Breast epithelium (tissue), 3 donors: Measurements from ENCODE around the gene GRK5.

Experiments used
- CTCF ChIP-seq, 3 donors: fragments of 450-650 bp; IDR thresholded peaks; one replicate each; pipeline ENCODE4 v1.5.1; 2016 to 2017; ENCODE audit warnings: antibody characterized with exemption in 3 of 3, mild to moderate bottlenecking in 3 of 3, moderate library complexity in 3 of 3
- POLR2A ChIP-seq: fragments of 450-650 bp; IDR thresholded peaks from one replicate; pipeline ENCODE4 v1.6.1; 2016; ENCODE audit warnings: antibody characterized with exemption, mild to moderate bottlenecking, moderate library complexity

GRCh38 chr10:119227825-119228224 is 20.5 kb downstream of the GRK5 start:
- no peak for TF ChIP-seq CTCF (IDR thresholded peaks at IDR 0.05)
- TF ChIP-seq POLR2A: no peak
